Keratinocyte (primary cell): ENCODE data around the gene LCORL. TPM values are rescaled to one million over a fixed set of nuclear protein-coding genes. Genes with fewer than 3 reads are reported as not detected.

ENCODE experiments used
- DNase-seq: peaks from one replicate; pipeline ENCODE4 v3.0.0-alpha.2; 2011; ENCODE audit warnings: low read depth, missing footprints, low spot score
- FAIRE-seq: peaks from 2 replicates; lab custom pipeline; 2011; peaks lifted over from hg19 to GRCh38; lab: Jason Lieb, UNC
- H2AFZ ChIP-seq: 2 replicates; pipeline ENCODE4 v1.6.0; 2012; ENCODE audit warnings: low read length, control low read depth, inconsistent platforms; ENCODE audit not compliant: control insufficient read depth
- H3K27ac ChIP-seq: 2 replicates; pipeline ENCODE4 v1.5.1; 2011; ENCODE audit warnings: low read length; ENCODE audit not compliant: control insufficient read depth, insufficient read depth
- H3K27me3 ChIP-seq: 3 replicates; pipeline ENCODE4 v1.6.0; 2011; ENCODE audit warnings: low read length; ENCODE audit not compliant: control insufficient read depth, insufficient read depth; ENCODE audit errors: extremely low read depth
- H3K36me3 ChIP-seq, 2 experiments: 2 replicates in 1 of 2; 3 replicates in 1 of 2; pipeline ENCODE4 v1.5.1; 2011; ENCODE audit warnings: low read length in 2 of 2, mild to moderate bottlenecking in 1 of 2; ENCODE audit not compliant: control insufficient read depth in 2 of 2, insufficient read depth in 2 of 2; ENCODE audit errors: extremely low read depth in 1 of 2
- H3K4me1 ChIP-seq: 3 replicates; pipeline ENCODE4 v1.5.1; 2011; ENCODE audit warnings: low read length; ENCODE audit not compliant: control insufficient read depth, insufficient read depth; ENCODE audit errors: extremely low read depth
- H3K4me2 ChIP-seq: 3 replicates; pipeline ENCODE4 v1.6.0; 2011; ENCODE audit warnings: low read depth, low read length; ENCODE audit not compliant: control insufficient read depth, insufficient read depth; ENCODE audit errors: extremely low read depth
- H3K4me3 ChIP-seq, 3 experiments: fragments of 200-600 bp in 1 of 3; sonication (generic) in 1 of 3; 2 replicates in 2 of 3; 3 replicates in 1 of 3; pipeline ENCODE4 v1.5.1; 2011 to 2016; ENCODE audit warnings: low read length in 3 of 3, mild to moderate bottlenecking in 3 of 3, control low read depth in 2 of 3, inconsistent platforms in 1 of 3, low read depth in 1 of 3, mixed read lengths in 1 of 3, mixed run types in 1 of 3, moderate library complexity in 1 of 3; ENCODE audit not compliant: control insufficient read depth in 2 of 3, insufficient read depth in 2 of 3; ENCODE audit errors: extremely low read depth in 1 of 3
- H3K79me2 ChIP-seq: 2 replicates; pipeline ENCODE4 v1.6.0; 2012; ENCODE audit warnings: low read length; ENCODE audit not compliant: control insufficient read depth, insufficient read depth
- H3K9ac ChIP-seq: 3 replicates; pipeline ENCODE4 v1.6.0; 2011; ENCODE audit warnings: low read length; ENCODE audit not compliant: control insufficient read depth, insufficient read depth; ENCODE audit errors: extremely low read depth
- H3K9me1 ChIP-seq: 3 replicates; pipeline ENCODE4 v1.6.0; 2011; ENCODE audit warnings: low read length; ENCODE audit not compliant: control insufficient read depth, insufficient read depth; ENCODE audit errors: extremely low read depth
- H3K9me3 ChIP-seq: 2 replicates; pipeline ENCODE4 v1.5.1; 2012; ENCODE audit warnings: low read depth, low read length; ENCODE audit not compliant: control insufficient read depth
- H4K20me1 ChIP-seq: 3 replicates; pipeline ENCODE4 v1.6.0; 2011; ENCODE audit warnings: low read length; ENCODE audit not compliant: control insufficient read depth, insufficient read depth; ENCODE audit errors: extremely low read depth
- CTCF ChIP-seq, 3 experiments: IDR thresholded peaks in 1 of 3; conservative IDR thresholded peaks in 1 of 3; optimal IDR thresholded peaks in 1 of 3; 2 replicates in 2 of 3; 3 replicates in 1 of 3; pipeline versions ENCODE3 to v1.5.1; 2011; ENCODE audit warnings: low read length in 3 of 3, mild to moderate bottlenecking in 3 of 3, moderate library complexity in 2 of 3, control low read depth in 1 of 3, inconsistent platforms in 1 of 3; ENCODE audit not compliant: insufficient read depth in 2 of 3; ENCODE audit errors: extremely low read depth in 1 of 3
- EZH2 ChIP-seq: IDR thresholded peaks from one replicate; pipeline ENCODE4 v1.6.1; 2012; ENCODE audit warnings: inconsistent platforms, mild to moderate bottlenecking, low read length, moderate library complexity
- dilution Hi-C: fragments of 300-500 bp; cut with MboI; formaldehyde crosslinking; loops from one replicate; pipeline ENCODE4 v1.7.0; 2020; ENCODE audit warnings: low sequenced_read_pairs; ENCODE audit not compliant: extremely low pct_ligation_motif_present
- polyA plus RNA-seq, 5 experiments: library from polyadenylated mRNA; depleted of rRNA in 3 of 5; stranded (reverse) in 3 of 5; stranded (forward) in 1 of 5; unstranded in 1 of 5; fragments of >200 nt; gene quantifications; 1 replicate in 1 of 5; 2 replicates in 3 of 5; 3 replicates in 1 of 5; pipeline versions ENCODE4 v1.2.1 to v1.2.3, GENCODE V29; 2011 to 2012; ENCODE audit warnings: missing spikeins in 2 of 5, low read depth in 1 of 5, low replicate concordance in 1 of 5

The LCORL gene
- polyA plus RNA-seq, 1 donor (not counting 4 experiments of a cell fraction or from before 2014, with no cell fraction given), result 3.3 TPM

- TF ChIP-seq CTCF (optimal IDR thresholded peaks at IDR 0.05 in 1 of 3, IDR thresholded peaks at IDR 0.05 in 1 of 3, conservative IDR thresholded peaks at IDR 0.05 in 1 of 3; ENCODE audit: extremely low read depth in 1 of 3, insufficient read depth in 2 of 3, low read length in 3 of 3) (no peak), EZH2 (no peak)
- no peaks in the 10 kb centered on the region for H3K9me1 ChIP-seq
- no peak for FAIRE-seq
- peak overlapping the region; percentile 95 for H2AFZ ChIP-seq
- peak overlapping the region; percentile 92 for H3K27ac ChIP-seq
- peaks cover 17% of the 10 kb centered on the region for H3K4me1 ChIP-seq
- no peaks in the 10 kb centered on the region for H3K27me3 ChIP-seq
- no peaks in the 10 kb centered on the region for H4K20me1 ChIP-seq
- peak overlapping the region; percentile 93 for H3K9ac ChIP-seq
- no peak for DNase-seq
- H3K79me2 ChIP-seq, result peaks cover 87% of the 10 kb centered on the region
- peak overlapping the region; percentile 89 for H3K4me2 ChIP-seq
- dilution Hi-C loops, result no loop called here
- H3K36me3 ChIP-seq, result peaks cover 0 to 8% of the 10 kb centered on the region in 2 experiments
- no peaks in the 10 kb centered on the region for H3K9me3 ChIP-seq
- H3K4me3 ChIP-seq, result peak overlapping the region; percentile 83 to 95 (median 90)
Observed at GRCh38 chr4:17811078-17811603, 210.4 kb downstream of the LCORL start.

GRCh38 chr4:17810260-17811077 is 211.1 kb downstream of the LCORL start, which contains the start of the genes DCAF16 and NCAPG:
DCAF16 (minus strand) TSS chr4:17810757; CDS start chr4:17804141, 6,616 bp downstream.
NCAPG (plus strand) TSS chr4:17810979; CDS start chr4:17811078, 99 bp downstream.
- Histone ChIP-seq H3K9ac (peak within 1 kb of the TSS; percentile 93), H4K20me1 (no peaks in the 10 kb centered on the region), H3K36me3 (peaks cover 0 to 9% of the 10 kb centered on the region in 2 experiments), H3K4me2 (peak within 1 kb of the TSS; percentile 95), H3K27me3 (no peaks in the 10 kb centered on the region), H3K27ac (peak within 1 kb of the TSS; percentile 92), H3K9me3 (no peaks in the 10 kb centered on the region), H3K79me2 (peaks cover 91% of the 10 kb centered on the region), H3K4me1 (peaks cover 17% of the 10 kb centered on the region), H3K9me1 (no peaks in the 10 kb centered on the region), H2AFZ (peak within 1 kb of the TSS; percentile 96), H3K4me3 (peak within 1 kb of the TSS; percentile 83 to 95 (median 90))
- DNase-seq (peak; percentile 87), FAIRE-seq (peak; percentile 91)
- dilution Hi-C loops, result no loop called here
- TF ChIP-seq CTCF (optimal IDR thresholded peaks at IDR 0.05 in 1 of 3, IDR thresholded peaks at IDR 0.05 in 1 of 3, conservative IDR thresholded peaks at IDR 0.05 in 1 of 3; ENCODE audit: extremely low read depth in 1 of 3, insufficient read depth in 2 of 3, low read length in 3 of 3) (no peak), EZH2 (no peak)
